Kidney (tissue), 14 donors: Measurements from ENCODE around the gene KCNH4. TPM values are rescaled to one million over a fixed set of nuclear protein-coding genes. Genes with fewer than 3 reads are reported as not detected.
A peak's percentile ranks its signal among the peaks of the same experiment; 100 is the strongest.

ENCODE experiments used
- DNase-seq, 5 donors: peaks; one replicate each; pipeline ENCODE4 v3.0.0-alpha.2; 2013 to 2020
- FAIRE-seq: peaks from 2 replicates; lab custom pipeline; 2012; peaks lifted over from hg19 to GRCh38; lab: Jason Lieb, UNC
- H3K27ac ChIP-seq, 2 donors: one replicate each; pipeline ENCODE4 v1.7.0; 2013; ENCODE audit warnings: low read depth in 2 of 2, low read length in 2 of 2, inconsistent platforms in 1 of 2
- H3K27me3 ChIP-seq: one replicate; pipeline ENCODE4 v1.7.1; 2013; ENCODE audit warnings: low read length, inconsistent platforms; ENCODE audit not compliant: control insufficient read depth, insufficient read depth
- H3K36me3 ChIP-seq, 3 donors: one replicate each; pipeline versions ENCODE4 v1.7.0 to v1.7.1; 2013; ENCODE audit warnings: low read length in 3 of 3, control low read depth in 1 of 3, inconsistent platforms in 1 of 3; ENCODE audit not compliant: insufficient read depth in 3 of 3, control insufficient read depth in 2 of 3
- H3K4me1 ChIP-seq, 3 donors: one replicate each; pipeline versions ENCODE4 v1.7.0 to v1.7.1; 2013; ENCODE audit warnings: low read length in 3 of 3, inconsistent platforms in 1 of 3, low read depth in 1 of 3; ENCODE audit not compliant: control insufficient read depth in 2 of 3, insufficient read depth in 2 of 3
- H3K4me3 ChIP-seq, 3 donors: one replicate each; pipeline versions ENCODE4 v1.7.0 to v1.8.1; 2013; ENCODE audit warnings: low read length in 3 of 3, control low read depth in 1 of 3, inconsistent platforms in 1 of 3
- H3K9ac ChIP-seq, 3 donors: one replicate each; pipeline versions ENCODE4 v1.7.0 to v1.7.1; 2013; ENCODE audit warnings: low read length in 3 of 3, control low read depth in 1 of 3, inconsistent platforms in 1 of 3
- H3K9me3 ChIP-seq, 3 donors: one replicate each; pipeline versions ENCODE4 v1.7.0 to v1.7.1; 2013; ENCODE audit warnings: low read length in 3 of 3, control low read depth in 1 of 3, inconsistent platforms in 1 of 3; ENCODE audit not compliant: control insufficient read depth in 2 of 3, insufficient read depth in 1 of 3
- intact Hi-C: fragments of 100-400 bp; cut with DNase I; formaldehyde crosslinking; loops from one replicate; pipeline ENCODE4 v1.11.1; 2022
- polyA plus RNA-seq: library from polyadenylated mRNA; stranded (reverse); fragments of 350-450 nt; fragmentation: Illumina TruSeq; extraction: RNeasy Lipid Tissue Mini Kit (QIAGEN cat#74804); gene quantifications from one replicate; pipeline ENCODE4 v1.2.3, GENCODE V29; 2014; ENCODE audit warnings: low read depth, low replicate concordance; ENCODE audit not compliant: insufficient read depth
- total RNA-seq: library from RNA; stranded (reverse); fragmentation: NEBNext Ultra II Directional; extraction: Animal tissue kit (Norgen Biotek cat#: 25700); gene quantifications from one replicate; pipeline ENCODE4 v1.2.1, GENCODE V29; 2021
- TF ChIP-seq, protein P1 (sequence below): IDR thresholded peaks from 3 replicates; pipeline ENCODE4 v1.5.1; 2012; ENCODE audit warnings: mild to moderate bottlenecking, moderate library complexity, borderline replicate concordance; ENCODE audit not compliant: insufficient read depth; ENCODE audit errors: extremely low read depth
- donor health status: control.
- donor health status: control.
- donor health status: control.
- donor health status: control.
- donor health status: control.
- donor health status: DM: yes; HTN: yes; CAD: no.
- donor health status: Normal renal cell carcinoma (clear cell type).

KCNH4 gene
- total and polyA plus RNA-seq, 2 donors from 2014 or later: 0.35 TPM; not detected in 1

DNA sequence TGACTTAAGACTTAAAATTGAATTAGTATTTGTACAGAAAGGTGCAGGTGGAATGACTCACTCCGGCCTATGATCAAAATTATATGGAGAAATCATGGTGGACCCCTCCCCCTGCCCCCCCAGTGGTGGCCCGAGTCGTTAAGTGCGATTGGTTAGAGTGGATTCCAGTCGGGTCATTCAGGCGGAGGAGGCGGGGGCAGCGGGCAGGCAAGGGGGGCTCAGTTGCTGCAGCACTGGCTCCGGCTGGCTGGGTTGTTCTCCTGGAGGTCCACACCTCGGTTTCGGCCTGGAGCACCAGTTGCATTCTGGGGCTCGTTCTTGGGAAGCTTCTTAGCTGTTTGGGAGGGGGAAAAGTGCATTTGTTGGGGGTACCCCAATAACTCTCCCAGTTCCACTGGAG is 55.4 kb downstream of the KCNH4 start:
- no peak for DNase-seq
- Histone ChIP-seq H3K4me3 (no peak overlapping the region), H3K36me3 (peaks cover 4 to 54% (median 30%) of the 10 kb centered on the region in 3 donors), H3K27me3 (no peaks in the 10 kb centered on the region), H3K9ac (no peak overlapping the region), H3K27ac (no peak overlapping the region), H3K4me1 (peaks cover 0 to 24% (median 23%) of the 10 kb centered on the region in 3 donors), H3K9me3 (no peaks in the 10 kb centered on the region)
- TF ChIP-seq, protein P1, sequence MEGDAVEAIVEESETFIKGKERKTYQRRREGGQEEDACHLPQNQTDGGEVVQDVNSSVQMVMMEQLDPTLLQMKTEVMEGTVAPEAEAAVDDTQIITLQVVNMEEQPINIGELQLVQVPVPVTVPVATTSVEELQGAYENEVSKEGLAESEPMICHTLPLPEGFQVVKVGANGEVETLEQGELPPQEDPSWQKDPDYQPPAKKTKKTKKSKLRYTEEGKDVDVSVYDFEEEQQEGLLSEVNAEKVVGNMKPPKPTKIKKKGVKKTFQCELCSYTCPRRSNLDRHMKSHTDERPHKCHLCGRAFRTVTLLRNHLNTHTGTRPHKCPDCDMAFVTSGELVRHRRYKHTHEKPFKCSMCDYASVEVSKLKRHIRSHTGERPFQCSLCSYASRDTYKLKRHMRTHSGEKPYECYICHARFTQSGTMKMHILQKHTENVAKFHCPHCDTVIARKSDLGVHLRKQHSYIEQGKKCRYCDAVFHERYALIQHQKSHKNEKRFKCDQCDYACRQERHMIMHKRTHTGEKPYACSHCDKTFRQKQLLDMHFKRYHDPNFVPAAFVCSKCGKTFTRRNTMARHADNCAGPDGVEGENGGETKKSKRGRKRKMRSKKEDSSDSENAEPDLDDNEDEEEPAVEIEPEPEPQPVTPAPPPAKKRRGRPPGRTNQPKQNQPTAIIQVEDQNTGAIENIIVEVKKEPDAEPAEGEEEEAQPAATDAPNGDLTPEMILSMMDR: no peak
- intact Hi-C loops: no loop called here
- FAIRE-seq: no peak

DNA sequence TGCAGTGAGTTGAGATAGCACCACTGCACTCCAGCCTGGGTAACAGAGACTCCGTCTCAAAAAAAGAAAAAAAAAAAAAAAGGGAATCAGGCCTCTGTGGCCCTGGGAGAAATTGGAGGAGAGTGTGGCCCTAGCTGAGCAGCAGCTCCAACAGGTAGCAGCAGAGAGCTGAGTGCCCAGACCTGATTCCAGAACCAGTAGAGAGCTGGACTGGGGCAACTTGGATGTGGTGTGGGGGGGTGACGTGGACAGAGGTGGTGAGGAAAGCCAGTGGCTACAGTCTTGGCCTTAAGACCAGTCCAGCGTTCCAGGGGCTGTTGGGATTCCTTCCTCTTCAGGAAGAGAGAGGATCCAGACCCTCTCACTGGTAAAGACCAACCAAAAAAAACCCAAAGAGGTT is 56.7 kb downstream of the KCNH4 start:
- TF ChIP-seq, protein P1: no peak
- DNase-seq (no peak), FAIRE-seq (no peak)
- Histone ChIP-seq H3K9me3 (no peaks in the 10 kb centered on the region), H3K9ac (peak overlapping the region in 1 of 3 donors; percentile 7), H3K4me3 (no peak overlapping the region), H3K36me3 (peaks cover 4 to 43% (median 23%) of the 10 kb centered on the region in 3 donors), H3K27ac (no peak overlapping the region), H3K27me3 (no peaks in the 10 kb centered on the region), H3K4me1 (peaks cover 0 to 17% (median 11%) of the 10 kb centered on the region in 3 donors)
- intact Hi-C loops: no loop called here

DNA sequence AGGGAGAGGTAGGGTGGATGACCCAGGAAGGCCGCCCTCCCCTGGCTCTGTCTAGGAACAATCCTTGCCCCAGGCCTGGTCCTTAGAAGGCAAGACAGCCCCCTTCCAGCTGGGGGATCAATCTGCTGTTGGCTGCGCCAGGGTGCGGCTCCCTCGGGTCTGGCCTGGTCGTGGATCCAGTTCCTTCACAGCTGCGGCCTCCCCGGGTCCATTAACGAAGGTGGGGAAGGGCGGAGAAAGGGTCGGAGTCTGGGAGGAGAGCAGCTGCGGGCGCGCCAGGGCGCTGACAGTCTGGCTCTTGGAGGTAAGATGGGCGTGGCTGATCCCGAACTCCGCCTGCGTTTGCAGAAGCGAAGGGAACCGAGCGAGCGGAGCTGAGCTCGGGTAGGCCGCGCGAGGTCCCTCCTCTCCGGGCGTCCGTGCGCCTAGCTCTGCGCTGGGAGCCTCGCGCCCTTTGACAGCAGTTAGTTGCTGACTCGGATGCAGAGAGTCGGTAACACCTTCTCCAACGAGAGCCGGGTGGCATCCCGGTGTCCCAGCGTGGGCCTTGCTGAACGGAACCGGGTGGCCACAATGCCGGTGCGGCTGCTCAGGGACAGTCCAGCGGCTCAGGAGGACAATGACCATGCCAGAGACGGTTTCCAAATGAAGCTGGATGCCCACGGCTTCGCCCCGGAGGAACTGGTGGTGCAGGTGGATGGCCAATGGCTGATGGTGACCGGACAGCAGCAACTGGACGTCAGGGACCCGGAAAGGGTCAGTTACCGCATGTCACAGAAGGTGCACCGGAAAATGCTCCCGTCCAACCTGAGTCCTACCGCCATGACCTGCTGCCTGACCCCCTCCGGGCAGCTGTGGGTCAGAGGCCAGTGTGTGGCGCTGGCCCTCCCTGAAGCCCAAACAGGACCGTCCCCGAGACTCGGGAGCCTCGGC is 58.3 kb downstream of the KCNH4 start, which contains the start of gene HSPB9:
Gene HSPB9 (plus strand): TSS at position 434 of the 933 bp plus-strand sequence. CDS start 47 bp downstream, at position 481.
- peaks cover 0 to 9% (median 6%) of the 10 kb centered on the region in 3 donors for H3K4me1 ChIP-seq
- TF ChIP-seq, protein P1: no peak
- H3K36me3 ChIP-seq: peaks cover 2 to 28% (median 9%) of the 10 kb centered on the region in 3 donors
- H3K27ac ChIP-seq: no peak within 1 kb of the TSS
- intact Hi-C loops: no loop called here
- FAIRE-seq: no peak
- no peaks in the 10 kb centered on the region for H3K9me3 ChIP-seq
- peak within 1 kb of the TSS in 1 of 3 donors; percentile 46 for H3K4me3 ChIP-seq
- peak in 4 of 5 donors; percentile 50 to 80 (median 55) for DNase-seq
- H3K9ac ChIP-seq: peak within 1 kb of the TSS in 2 of 3 donors; percentile 33 to 53
- H3K27me3 ChIP-seq: no peaks in the 10 kb centered on the region
